Mammary epithelial cell (primary cell): ENCODE measurements around the gene IL10.

Experiments
- EZH2 ChIP-seq: IDR thresholded peaks from 2 replicates; pipeline ENCODE4 v1.6.1; 2012; ENCODE audit warnings: low read length, inconsistent platforms, borderline replicate concordance
- TF ChIP-seq, protein P1 (sequence below), 2 donors: IDR thresholded peaks in 1 of 2; conservative IDR thresholded peaks in 1 of 2; 2 replicates each; pipeline ENCODE4 v1.5.1; 2011 to 2012; ENCODE audit warnings: inconsistent platforms in 2 of 2, low read length in 2 of 2, mild to moderate bottlenecking in 2 of 2, control low read depth in 1 of 2, low read depth in 1 of 2; ENCODE audit not compliant: insufficient read depth in 1 of 2; ENCODE audit errors: extremely low read depth in 1 of 2

DNA sequence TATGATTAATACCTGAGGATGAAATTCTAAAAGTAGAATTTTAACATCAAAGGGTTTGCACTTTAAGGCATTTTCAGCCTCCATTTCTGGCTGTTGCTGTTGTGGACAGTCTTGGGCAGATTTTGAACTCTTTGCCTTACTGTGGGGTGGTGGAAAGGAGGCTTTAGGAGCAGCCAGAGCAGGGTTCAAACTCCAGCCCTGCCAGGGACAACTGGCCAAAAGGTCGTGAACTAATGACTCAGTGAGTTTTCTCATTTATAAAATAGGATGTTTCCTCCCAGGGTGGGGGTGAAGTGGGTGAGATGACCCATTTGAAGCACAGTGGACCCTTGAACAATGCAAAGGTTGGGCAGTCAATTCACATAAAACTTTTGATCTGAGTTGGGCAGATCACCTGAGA, 50.8 kb downstream of the IL10 start:
- TF ChIP-seq, protein P1, sequence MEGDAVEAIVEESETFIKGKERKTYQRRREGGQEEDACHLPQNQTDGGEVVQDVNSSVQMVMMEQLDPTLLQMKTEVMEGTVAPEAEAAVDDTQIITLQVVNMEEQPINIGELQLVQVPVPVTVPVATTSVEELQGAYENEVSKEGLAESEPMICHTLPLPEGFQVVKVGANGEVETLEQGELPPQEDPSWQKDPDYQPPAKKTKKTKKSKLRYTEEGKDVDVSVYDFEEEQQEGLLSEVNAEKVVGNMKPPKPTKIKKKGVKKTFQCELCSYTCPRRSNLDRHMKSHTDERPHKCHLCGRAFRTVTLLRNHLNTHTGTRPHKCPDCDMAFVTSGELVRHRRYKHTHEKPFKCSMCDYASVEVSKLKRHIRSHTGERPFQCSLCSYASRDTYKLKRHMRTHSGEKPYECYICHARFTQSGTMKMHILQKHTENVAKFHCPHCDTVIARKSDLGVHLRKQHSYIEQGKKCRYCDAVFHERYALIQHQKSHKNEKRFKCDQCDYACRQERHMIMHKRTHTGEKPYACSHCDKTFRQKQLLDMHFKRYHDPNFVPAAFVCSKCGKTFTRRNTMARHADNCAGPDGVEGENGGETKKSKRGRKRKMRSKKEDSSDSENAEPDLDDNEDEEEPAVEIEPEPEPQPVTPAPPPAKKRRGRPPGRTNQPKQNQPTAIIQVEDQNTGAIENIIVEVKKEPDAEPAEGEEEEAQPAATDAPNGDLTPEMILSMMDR (conservative IDR thresholded peaks at IDR 0.05 in 1 of 2, IDR thresholded peaks at IDR 0.05 in 1 of 2; ENCODE audit: extremely low read depth in 1 of 2, insufficient read depth in 1 of 2, low read depth in 1 of 2, low read length in 2 of 2) = no peak
- TF ChIP-seq EZH2 = no peak
